Limb (tissue), 2 donors: ENCODE data around the gene PPP2R2D.

Experiments
- DNase-seq, 2 donors: peaks; one replicate each; pipeline ENCODE4 v3.0.0-alpha.2; 2016; ENCODE audit errors: extremely low spot score in 2 of 2

Gene PPP2R2D

GRCh38 chr10:131900350-131901152 lies at the start of gene PPP2R2D:
Gene PPP2R2D (plus strand): TSS chr10:131901008. CDS start chr10:131901149, 141 bp downstream.
- DNase-seq: peak; percentile 91 to 96

- no peak for DNase-seq
These were observed 49.5 kb upstream of the PPP2R2D start for GRCh38 chr10:131851346-131851745.

GRCh38 chr10:131852176-131852822 lies 48.5 kb upstream of the PPP2R2D start:
- DNase-seq: no peak

GRCh38 chr10:131852823-131853609 lies 47.8 kb upstream of the PPP2R2D start:
- no peak for DNase-seq

- no peak for DNase-seq
These were observed 47.2 kb upstream of the PPP2R2D start for GRCh38 chr10:131853610-131853964.

- DNase-seq: no peak
These were observed 46.1 kb upstream of the PPP2R2D start for GRCh38 chr10:131854579-131855335.

- DNase-seq: no peak
These were observed 45.1 kb upstream of the PPP2R2D start for GRCh38 chr10:131855461-131856401.

GRCh38 chr10:131856441-131857094 lies 44.2 kb upstream of the PPP2R2D start:
- DNase-seq: no peak

GRCh38 chr10:131857156-131858117 lies 43.4 kb upstream of the PPP2R2D start:
- DNase-seq: no peak

- no peak for DNase-seq
These were observed 42.7 kb upstream of the PPP2R2D start for GRCh38 chr10:131858118-131858515.

GRCh38 chr10:131858583-131859340 lies 42.0 kb upstream of the PPP2R2D start:
- DNase-seq: no peak

GRCh38 chr10:131859341-131860020 lies 41.3 kb upstream of the PPP2R2D start:
- DNase-seq: no peak

GRCh38 chr10:131860311-131860710 lies 40.5 kb upstream of the PPP2R2D start:
- DNase-seq: no peak

GRCh38 chr10:131860806-131861440 lies 39.9 kb upstream of the PPP2R2D start:
- no peak for DNase-seq

GRCh38 chr10:131862548-131862947 lies 38.3 kb upstream of the PPP2R2D start:
- no peak for DNase-seq

GRCh38 chr10:131865223-131865917 lies 35.4 kb upstream of the PPP2R2D start:
- no peak for DNase-seq
